WTC11 (cell line): Measurements from ENCODE around the gene TMPRSS12. TPM values are rescaled to one million over a fixed set of nuclear protein-coding genes. Genes with fewer than 3 reads are reported as not detected.
"Not testable (repeated sequence)": the region's sequence is repeated elsewhere in the genome, so short reads cannot be mapped to it uniquely, and the experiment has no call there.

Source experiments
- ATAC-seq: fragments of 200-7000 bp; cut with Tn5 transposase; 2 replicates; pipeline ENCODE4 v1.10.0; 2021; ENCODE audit warnings: mild to moderate bottlenecking, moderate library complexity
- CTCF ChIA-PET: fragments of 300-600 bp; sonication (Branson Sonifier 250); formaldehyde crosslinking; loops from one replicate; lab custom pipeline; 2021; ENCODE audit warnings: antibody characterized with exemption; lab: Charles Lee
- POLR2A ChIA-PET: fragments of 350-600 bp; sonication (Branson Sonifier 250); formaldehyde crosslinking; loops from one replicate; lab custom pipeline; 2021; ENCODE audit warnings: antibody characterized with exemption; lab: Charles Lee
- DNase-seq: peaks from one replicate; pipeline ENCODE4 v3.0.0; 2021; ENCODE audit warnings: low spot score
- H3K27ac Mint-ChIP-seq: 2 replicates; pipeline ENCODE4 v1.8.0; 2021; ENCODE audit warnings: mixed read lengths
- H3K27me3 Mint-ChIP-seq: 2 replicates; pipeline ENCODE4 v1.8.0; 2021; ENCODE audit warnings: low read depth, mild to moderate bottlenecking, moderate library complexity, mixed read lengths
- H3K36me3 Mint-ChIP-seq: 2 replicates; pipeline ENCODE4 v1.8.0; 2021; ENCODE audit warnings: mixed read lengths
- H3K4me1 Mint-ChIP-seq: 2 replicates; pipeline ENCODE4 v1.8.0; 2022; ENCODE audit warnings: mixed read lengths
- H3K4me3 Mint-ChIP-seq: 2 replicates; pipeline ENCODE4 v1.8.0; 2021; ENCODE audit warnings: mild to moderate bottlenecking, moderate library complexity, mixed read lengths
- H3K9me3 Mint-ChIP-seq: 2 replicates; pipeline ENCODE4 v1.8.0; 2021; ENCODE audit warnings: mixed read lengths
- CBFB ChIP-seq: sonication (generic); formaldehyde crosslinking; IDR thresholded peaks from 2 replicates; pipeline ENCODE4 v1.8.1; 2022; ENCODE audit warnings: mild to moderate bottlenecking, low read depth, missing genetic modification reagents
- ELF4 ChIP-seq: sonication (generic); formaldehyde crosslinking; IDR thresholded peaks from 2 replicates; pipeline ENCODE4 v1.8.1; 2022; ENCODE audit warnings: low read depth, mild to moderate bottlenecking, moderate library complexity, missing genetic modification reagents
- EMX1 ChIP-seq: fragments of 250-450 bp; sonication (Bioruptor Pico); IDR thresholded peaks from 2 replicates; pipeline ENCODE4 v1.8.0; 2021; ENCODE audit warnings: mild to moderate bottlenecking
- GABPB1 ChIP-seq: sonication (generic); formaldehyde crosslinking; IDR thresholded peaks from 2 replicates; pipeline ENCODE4 v1.8.1; 2023; ENCODE audit warnings: mild to moderate bottlenecking, missing genetic modification reagents
- JUN ChIP-seq: sonication (generic); formaldehyde crosslinking; IDR thresholded peaks from 2 replicates; pipeline ENCODE4 v1.8.0; 2023; ENCODE audit warnings: mild to moderate bottlenecking, missing genetic modification reagents
- NFATC4 ChIP-seq: fragments of 250-450 bp; sonication (Bioruptor Pico); IDR thresholded peaks from 2 replicates; pipeline ENCODE4 v1.9.0; 2021; ENCODE audit warnings: mild to moderate bottlenecking
- NFE2L1 ChIP-seq: sonication (generic); formaldehyde crosslinking; IDR thresholded peaks from 2 replicates; pipeline ENCODE4 v1.8.1; 2023; ENCODE audit warnings: missing genetic modification reagents
- NFYB ChIP-seq: sonication (generic); formaldehyde crosslinking; conservative IDR thresholded peaks from 2 replicates; pipeline ENCODE4 v1.8.0; 2022; ENCODE audit warnings: low read depth, missing genetic modification reagents
- SMAD3 ChIP-seq: sonication (generic); formaldehyde crosslinking; IDR thresholded peaks from 2 replicates; pipeline ENCODE4 v1.8.0; 2022; ENCODE audit warnings: missing genetic modification reagents, mild to moderate bottlenecking, borderline replicate concordance
- TEAD4 ChIP-seq: sonication (generic); formaldehyde crosslinking; IDR thresholded peaks from 2 replicates; pipeline ENCODE4 v1.8.0; 2022; ENCODE audit warnings: mild to moderate bottlenecking, missing genetic modification reagents
- TP53 ChIP-seq: sonication (generic); formaldehyde crosslinking; IDR thresholded peaks from 2 replicates; pipeline ENCODE4 v1.8.1; 2023; ENCODE audit warnings: mild to moderate bottlenecking, missing genetic modification reagents
- total RNA-seq: library from RNA; stranded (reverse); gene quantifications from 3 replicates; pipeline ENCODE4 v1.2.3, GENCODE V29; 2021
- TF ChIP-seq, protein P1 (sequence below): sonication (generic); formaldehyde crosslinking; conservative IDR thresholded peaks from 2 replicates; pipeline ENCODE4 v1.8.1; 2023; ENCODE audit warnings: mild to moderate bottlenecking, low read depth, missing genetic modification reagents, moderate library complexity
- TF ChIP-seq, protein P2 (sequence below): fragments of 250-450 bp; sonication (Bioruptor Pico); IDR thresholded peaks from 2 replicates; pipeline ENCODE4 v1.8.0; 2021; ENCODE audit warnings: mild to moderate bottlenecking
- TF ChIP-seq, protein P3 (sequence below): sonication (generic); formaldehyde crosslinking; IDR thresholded peaks from 2 replicates; pipeline ENCODE4 v1.8.0; 2022; ENCODE audit warnings: mild to moderate bottlenecking, missing genetic modification reagents
- TF ChIP-seq, protein P4 (sequence below): sonication (generic); formaldehyde crosslinking; IDR thresholded peaks from 2 replicates; pipeline ENCODE4 v1.8.0; 2022; ENCODE audit warnings: mild to moderate bottlenecking, missing genetic modification reagents
- TF ChIP-seq, protein P5 (sequence below): sonication (generic); formaldehyde crosslinking; IDR thresholded peaks from 2 replicates; pipeline ENCODE4 v1.8.1; 2023; ENCODE audit warnings: mild to moderate bottlenecking, missing genetic modification reagents, moderate library complexity
- TF ChIP-seq, protein P6 (sequence below): sonication (generic); formaldehyde crosslinking; IDR thresholded peaks from 2 replicates; pipeline ENCODE4 v1.8.1; 2022; ENCODE audit warnings: low read depth, missing genetic modification reagents, borderline replicate concordance
- TF ChIP-seq, protein P7 (sequence below): sonication (generic); formaldehyde crosslinking; IDR thresholded peaks from 2 replicates; pipeline ENCODE4 v1.8.1; 2022; ENCODE audit warnings: low read depth, mild to moderate bottlenecking, moderate library complexity, missing genetic modification reagents, borderline replicate concordance
- TF ChIP-seq, protein P8 (sequence below): sonication (generic); formaldehyde crosslinking; IDR thresholded peaks from 2 replicates; pipeline ENCODE4 v1.8.0; 2022; ENCODE audit warnings: mild to moderate bottlenecking, missing genetic modification reagents

TMPRSS12 gene
- total RNA-seq, 1 experiment from 2014 or later: not detected

DNA sequence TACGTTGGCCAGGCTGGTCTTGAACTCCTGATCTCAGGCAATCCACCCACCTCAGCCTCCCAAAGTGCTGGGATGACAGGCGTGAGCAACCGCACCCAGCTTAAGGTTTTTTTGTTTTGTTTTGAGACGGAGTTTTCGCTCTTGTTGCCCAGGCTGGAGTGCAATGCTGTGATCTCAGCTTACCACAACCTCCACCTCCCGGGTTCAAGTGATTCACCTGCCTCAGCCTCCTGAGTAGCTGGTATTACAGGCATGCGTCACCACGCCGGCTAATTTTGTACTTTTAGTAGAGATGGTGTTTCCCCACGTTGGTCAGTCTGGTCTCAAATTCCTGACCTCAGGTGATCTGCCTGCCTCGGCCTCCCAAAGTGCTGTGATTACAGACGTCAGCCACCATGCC, 87.8 kb downstream of the TMPRSS12 start:
- ATAC-seq, H3K27ac Mint-ChIP-seq, POLR2A ChIA-PET, H3K9me3 Mint-ChIP-seq, H3K36me3 Mint-ChIP-seq, H3K27me3 Mint-ChIP-seq, H3K4me3 Mint-ChIP-seq, DNase-seq: not testable (repeated sequence)
- H3K4me1 Mint-ChIP-seq: peaks cover 69% of the 10 kb centered on the region
- CTCF ChIA-PET: interaction anchor here (1.1 kb wide), 1 partner anchor 98 kb away, joined by 3 read pairs; no protein-coding TSS in a partner anchor

DNA sequence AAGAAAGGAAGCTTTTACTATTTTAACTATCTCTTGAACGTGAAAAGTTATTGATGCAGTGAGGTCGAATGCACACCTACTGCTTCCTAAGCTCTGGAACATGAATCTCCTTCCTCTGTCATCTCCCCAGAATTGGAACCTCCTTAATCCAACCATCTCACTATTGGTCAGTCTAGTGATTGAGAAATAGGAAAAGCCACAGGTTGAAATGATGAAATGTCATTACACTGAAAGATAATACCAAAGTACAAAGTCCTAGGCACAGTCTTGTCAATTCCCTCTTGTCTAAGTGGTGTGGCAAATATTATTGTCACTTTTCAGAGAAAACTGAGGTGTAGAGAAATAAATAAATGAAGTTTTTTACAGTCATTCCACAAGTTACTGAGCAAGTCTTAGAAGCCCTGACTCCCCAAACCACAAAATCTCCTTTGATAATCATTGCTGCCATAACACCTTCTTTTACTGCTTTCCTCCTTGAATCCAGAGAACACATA, 90.1 kb downstream of the TMPRSS12 start:
- ATAC-seq (no peak), DNase-seq (no peak)
- Mint-ChIP-seq H3K27me3 (no peaks in the 10 kb centered on the region), H3K9me3 (no peaks in the 10 kb centered on the region), H3K4me3 (no peak overlapping the region), H3K4me1 (peaks cover 49% of the 10 kb centered on the region), H3K36me3 (peaks cover 7% of the 10 kb centered on the region; the same call in 1 of the 2 replicates), H3K27ac (peak overlapping the region; percentile 21; the same call in 1 of the 2 replicates)
- TF ChIP-seq GABPB1 (CRISPR knock-in tag): peak; percentile 92
- TF ChIP-seq, protein P1, sequence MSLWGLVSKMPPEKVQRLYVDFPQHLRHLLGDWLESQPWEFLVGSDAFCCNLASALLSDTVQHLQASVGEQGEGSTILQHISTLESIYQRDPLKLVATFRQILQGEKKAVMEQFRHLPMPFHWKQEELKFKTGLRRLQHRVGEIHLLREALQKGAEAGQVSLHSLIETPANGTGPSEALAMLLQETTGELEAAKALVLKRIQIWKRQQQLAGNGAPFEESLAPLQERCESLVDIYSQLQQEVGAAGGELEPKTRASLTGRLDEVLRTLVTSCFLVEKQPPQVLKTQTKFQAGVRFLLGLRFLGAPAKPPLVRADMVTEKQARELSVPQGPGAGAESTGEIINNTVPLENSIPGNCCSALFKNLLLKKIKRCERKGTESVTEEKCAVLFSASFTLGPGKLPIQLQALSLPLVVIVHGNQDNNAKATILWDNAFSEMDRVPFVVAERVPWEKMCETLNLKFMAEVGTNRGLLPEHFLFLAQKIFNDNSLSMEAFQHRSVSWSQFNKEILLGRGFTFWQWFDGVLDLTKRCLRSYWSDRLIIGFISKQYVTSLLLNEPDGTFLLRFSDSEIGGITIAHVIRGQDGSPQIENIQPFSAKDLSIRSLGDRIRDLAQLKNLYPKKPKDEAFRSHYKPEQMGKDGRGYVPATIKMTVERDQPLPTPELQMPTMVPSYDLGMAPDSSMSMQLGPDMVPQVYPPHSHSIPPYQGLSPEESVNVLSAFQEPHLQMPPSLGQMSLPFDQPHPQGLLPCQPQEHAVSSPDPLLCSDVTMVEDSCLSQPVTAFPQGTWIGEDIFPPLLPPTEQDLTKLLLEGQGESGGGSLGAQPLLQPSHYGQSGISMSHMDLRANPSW (CRISPR knock-in tag): no peak
- TF ChIP-seq, protein P2, sequence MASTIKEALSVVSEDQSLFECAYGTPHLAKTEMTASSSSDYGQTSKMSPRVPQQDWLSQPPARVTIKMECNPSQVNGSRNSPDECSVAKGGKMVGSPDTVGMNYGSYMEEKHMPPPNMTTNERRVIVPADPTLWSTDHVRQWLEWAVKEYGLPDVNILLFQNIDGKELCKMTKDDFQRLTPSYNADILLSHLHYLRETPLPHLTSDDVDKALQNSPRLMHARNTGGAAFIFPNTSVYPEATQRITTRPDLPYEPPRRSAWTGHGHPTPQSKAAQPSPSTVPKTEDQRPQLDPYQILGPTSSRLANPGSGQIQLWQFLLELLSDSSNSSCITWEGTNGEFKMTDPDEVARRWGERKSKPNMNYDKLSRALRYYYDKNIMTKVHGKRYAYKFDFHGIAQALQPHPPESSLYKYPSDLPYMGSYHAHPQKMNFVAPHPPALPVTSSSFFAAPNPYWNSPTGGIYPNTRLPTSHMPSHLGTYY: no peak
- TF ChIP-seq EMX1: no peak
- no peak for TF ChIP-seq CBFB (CRISPR knock-in tag)
- TF ChIP-seq TP53 (CRISPR knock-in tag): no peak
- TF ChIP-seq ELF4 (CRISPR knock-in tag): no peak
- TF ChIP-seq NFE2L1 (CRISPR knock-in tag): no peak
- ChIA-PET POLR2A (no interaction called here), CTCF (interaction anchor here (0.5 kb wide), 1 partner anchor 70 kb away, joined by 4 read pairs; no protein-coding TSS in a partner anchor)

DNA sequence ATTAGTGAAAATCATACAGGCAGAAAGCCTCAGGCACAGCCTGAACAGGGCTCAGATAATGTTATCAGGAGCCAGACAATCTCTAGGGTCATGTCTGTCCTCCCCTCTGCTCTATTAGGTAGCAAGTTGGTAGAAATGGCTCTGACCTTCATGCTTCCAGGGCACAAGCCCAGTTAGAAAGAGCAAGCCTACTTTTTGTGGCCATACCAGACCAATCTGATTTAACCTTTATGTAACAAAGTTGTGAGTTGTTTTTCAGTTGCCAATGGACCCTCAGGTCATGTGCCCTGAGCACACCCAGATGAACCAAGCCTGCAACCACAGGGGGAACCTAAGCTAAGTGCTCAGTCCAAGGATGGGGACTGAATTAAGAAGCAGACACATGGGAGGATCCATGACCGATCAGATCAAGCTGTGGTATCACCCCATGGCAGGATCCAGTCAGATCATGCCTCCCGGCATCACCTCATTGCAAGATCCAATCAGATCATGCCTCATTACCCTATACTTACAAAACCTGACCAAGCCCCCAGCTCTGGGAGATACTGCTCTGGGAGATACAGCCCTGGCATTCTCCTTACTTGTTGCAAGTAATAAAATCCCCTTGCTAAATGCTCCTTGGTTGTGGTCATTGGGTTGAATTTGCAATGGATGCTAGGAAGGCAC, 90.9 kb downstream of the TMPRSS12 start:
- no peak for DNase-seq
- no peaks in the 10 kb centered on the region for H3K9me3 Mint-ChIP-seq
- ChIA-PET CTCF (no interaction called here), POLR2A (no interaction called here)
- peaks cover 7% of the 10 kb centered on the region; the same call in 1 of the 2 replicates for H3K36me3 Mint-ChIP-seq
- H3K4me3 Mint-ChIP-seq: no peak overlapping the region
- H3K27me3 Mint-ChIP-seq: no peaks in the 10 kb centered on the region
- H3K27ac Mint-ChIP-seq: peak overlapping the region; percentile 61
- peak; percentile 75 for ATAC-seq
- peaks cover 42% of the 10 kb centered on the region for H3K4me1 Mint-ChIP-seq
- TF ChIP-seq, protein P3, sequence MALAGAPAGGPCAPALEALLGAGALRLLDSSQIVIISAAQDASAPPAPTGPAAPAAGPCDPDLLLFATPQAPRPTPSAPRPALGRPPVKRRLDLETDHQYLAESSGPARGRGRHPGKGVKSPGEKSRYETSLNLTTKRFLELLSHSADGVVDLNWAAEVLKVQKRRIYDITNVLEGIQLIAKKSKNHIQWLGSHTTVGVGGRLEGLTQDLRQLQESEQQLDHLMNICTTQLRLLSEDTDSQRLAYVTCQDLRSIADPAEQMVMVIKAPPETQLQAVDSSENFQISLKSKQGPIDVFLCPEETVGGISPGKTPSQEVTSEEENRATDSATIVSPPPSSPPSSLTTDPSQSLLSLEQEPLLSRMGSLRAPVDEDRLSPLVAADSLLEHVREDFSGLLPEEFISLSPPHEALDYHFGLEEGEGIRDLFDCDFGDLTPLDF: no peak
- no peak for TF ChIP-seq JUN (CRISPR knock-in tag)
- TF ChIP-seq, protein P4, sequence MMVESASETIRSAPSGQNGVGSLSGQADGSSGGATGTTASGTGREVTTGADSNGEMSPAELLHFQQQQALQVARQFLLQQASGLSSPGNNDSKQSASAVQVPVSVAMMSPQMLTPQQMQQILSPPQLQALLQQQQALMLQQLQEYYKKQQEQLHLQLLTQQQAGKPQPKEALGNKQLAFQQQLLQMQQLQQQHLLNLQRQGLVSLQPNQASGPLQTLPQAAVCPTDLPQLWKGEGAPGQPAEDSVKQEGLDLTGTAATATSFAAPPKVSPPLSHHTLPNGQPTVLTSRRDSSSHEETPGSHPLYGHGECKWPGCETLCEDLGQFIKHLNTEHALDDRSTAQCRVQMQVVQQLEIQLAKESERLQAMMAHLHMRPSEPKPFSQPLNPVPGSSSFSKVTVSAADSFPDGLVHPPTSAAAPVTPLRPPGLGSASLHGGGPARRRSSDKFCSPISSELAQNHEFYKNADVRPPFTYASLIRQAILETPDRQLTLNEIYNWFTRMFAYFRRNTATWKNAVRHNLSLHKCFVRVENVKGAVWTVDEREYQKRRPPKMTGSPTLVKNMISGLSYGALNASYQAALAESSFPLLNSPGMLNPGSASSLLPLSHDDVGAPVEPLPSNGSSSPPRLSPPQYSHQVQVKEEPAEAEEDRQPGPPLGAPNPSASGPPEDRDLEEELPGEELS: no peak
- no peak for TF ChIP-seq NFYB (CRISPR knock-in tag)
- no peak for TF ChIP-seq SMAD3 (CRISPR knock-in tag)
- no peak for TF ChIP-seq TEAD4 (CRISPR knock-in tag)
- TF ChIP-seq, protein P5, sequence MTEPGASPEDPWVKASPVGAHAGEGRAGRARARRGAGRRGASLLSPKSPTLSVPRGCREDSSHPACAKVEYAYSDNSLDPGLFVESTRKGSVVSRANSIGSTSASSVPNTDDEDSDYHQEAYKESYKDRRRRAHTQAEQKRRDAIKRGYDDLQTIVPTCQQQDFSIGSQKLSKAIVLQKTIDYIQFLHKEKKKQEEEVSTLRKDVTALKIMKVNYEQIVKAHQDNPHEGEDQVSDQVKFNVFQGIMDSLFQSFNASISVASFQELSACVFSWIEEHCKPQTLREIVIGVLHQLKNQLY (CRISPR knock-in tag): no peak
- TF ChIP-seq CBFB (CRISPR knock-in tag): no peak
- no peak for TF ChIP-seq NFATC4 (CRISPR knock-in tag)
- TF ChIP-seq, protein P6, sequence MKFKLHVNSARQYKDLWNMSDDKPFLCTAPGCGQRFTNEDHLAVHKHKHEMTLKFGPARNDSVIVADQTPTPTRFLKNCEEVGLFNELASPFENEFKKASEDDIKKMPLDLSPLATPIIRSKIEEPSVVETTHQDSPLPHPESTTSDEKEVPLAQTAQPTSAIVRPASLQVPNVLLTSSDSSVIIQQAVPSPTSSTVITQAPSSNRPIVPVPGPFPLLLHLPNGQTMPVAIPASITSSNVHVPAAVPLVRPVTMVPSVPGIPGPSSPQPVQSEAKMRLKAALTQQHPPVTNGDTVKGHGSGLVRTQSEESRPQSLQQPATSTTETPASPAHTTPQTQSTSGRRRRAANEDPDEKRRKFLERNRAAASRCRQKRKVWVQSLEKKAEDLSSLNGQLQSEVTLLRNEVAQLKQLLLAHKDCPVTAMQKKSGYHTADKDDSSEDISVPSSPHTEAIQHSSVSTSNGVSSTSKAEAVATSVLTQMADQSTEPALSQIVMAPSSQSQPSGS: no peak
- TF ChIP-seq, protein P7, sequence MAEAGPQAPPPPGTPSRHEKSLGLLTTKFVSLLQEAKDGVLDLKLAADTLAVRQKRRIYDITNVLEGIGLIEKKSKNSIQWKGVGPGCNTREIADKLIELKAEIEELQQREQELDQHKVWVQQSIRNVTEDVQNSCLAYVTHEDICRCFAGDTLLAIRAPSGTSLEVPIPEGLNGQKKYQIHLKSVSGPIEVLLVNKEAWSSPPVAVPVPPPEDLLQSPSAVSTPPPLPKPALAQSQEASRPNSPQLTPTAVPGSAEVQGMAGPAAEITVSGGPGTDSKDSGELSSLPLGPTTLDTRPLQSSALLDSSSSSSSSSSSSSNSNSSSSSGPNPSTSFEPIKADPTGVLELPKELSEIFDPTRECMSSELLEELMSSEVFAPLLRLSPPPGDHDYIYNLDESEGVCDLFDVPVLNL: no peak
- TF ChIP-seq, protein P8, sequence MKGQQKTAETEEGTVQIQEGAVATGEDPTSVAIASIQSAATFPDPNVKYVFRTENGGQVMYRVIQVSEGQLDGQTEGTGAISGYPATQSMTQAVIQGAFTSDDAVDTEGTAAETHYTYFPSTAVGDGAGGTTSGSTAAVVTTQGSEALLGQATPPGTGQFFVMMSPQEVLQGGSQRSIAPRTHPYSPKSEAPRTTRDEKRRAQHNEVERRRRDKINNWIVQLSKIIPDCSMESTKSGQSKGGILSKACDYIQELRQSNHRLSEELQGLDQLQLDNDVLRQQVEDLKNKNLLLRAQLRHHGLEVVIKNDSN (CRISPR knock-in tag): no peak
